HTR-8/SVneo (cell line): ENCODE results near the gene MRPL54.

ENCODE experiments used
- DNase-seq: peaks from one replicate; pipeline ENCODE4 v3.0.0; 2011; ENCODE audit warnings: low spot score, mixed read lengths; ENCODE audit not compliant: insufficient read length
- FAIRE-seq: peaks from 2 replicates; lab custom pipeline; 2011; peaks lifted over from hg19 to GRCh38; lab: Jason Lieb, UNC

Gene MRPL54

GRCh38 chr19:3767050-3767449, 4.6 kb downstream of the MRPL54 start:
- FAIRE-seq (no peak), DNase-seq (no peak)

- DNase-seq (no peak), FAIRE-seq (no peak)
Measured at GRCh38 chr19:3768015-3768747, 5.7 kb downstream of the MRPL54 start.

- DNase-seq (no peak), FAIRE-seq (no peak)
Measured at GRCh38 chr19:3768748-3769099, 6.2 kb downstream of the MRPL54 start.

GRCh38 chr19:3769494-3769893, 7.0 kb downstream of the MRPL54 start:
- DNase-seq (no peak), FAIRE-seq (no peak)

- DNase-seq (no peak), FAIRE-seq (no peak)
Measured at GRCh38 chr19:3770136-3770999, 7.9 kb downstream of the MRPL54 start.

GRCh38 chr19:3771000-3771905, 8.8 kb downstream of the MRPL54 start:
- FAIRE-seq (no peak), DNase-seq (no peak)

GRCh38 chr19:3771906-3772455, 9.5 kb downstream of the MRPL54 start, which contains the start of gene RAX2:
TSS of gene RAX2 (minus strand) at chr19:3772228. CDS start at chr19:3771742, 486 bp downstream.
- DNase-seq (no peak), FAIRE-seq (no peak)

GRCh38 chr19:3773814-3774515, 11.5 kb downstream of the MRPL54 start:
- no peak for FAIRE-seq
- no peak for DNase-seq

GRCh38 chr19:3774621-3775373, 12.3 kb downstream of the MRPL54 start:
- DNase-seq = no peak
- no peak for FAIRE-seq

- DNase-seq = no peak
- FAIRE-seq = no peak
Measured at GRCh38 chr19:3775374-3775711, 12.9 kb downstream of the MRPL54 start.

- no peak for FAIRE-seq
Measured at GRCh38 chr19:3775831-3776230, 13.3 kb downstream of the MRPL54 start.

GRCh38 chr19:3776479-3777040, 14.1 kb downstream of the MRPL54 start:
- no peak for DNase-seq
- FAIRE-seq = no peak

More at GRCh38 chr19:3775831-3776230, 13.3 kb downstream of the MRPL54 start:
- DNase-seq = no peak

- DNase-seq (no peak), FAIRE-seq (no peak)
Measured at GRCh38 chr19:3778104-3778867, 15.8 kb downstream of the MRPL54 start.

- no peak for DNase-seq
- FAIRE-seq = no peak
Measured at GRCh38 chr19:3778899-3779723, 16.6 kb downstream of the MRPL54 start.

- no peak for FAIRE-seq
- no peak for DNase-seq
Measured at GRCh38 chr19:3780786-3781304, 18.4 kb downstream of the MRPL54 start.

- DNase-seq (no peak), FAIRE-seq (no peak)
Measured at GRCh38 chr19:3781603-3782002, 19.1 kb downstream of the MRPL54 start.

- FAIRE-seq = no peak
- DNase-seq = no peak
Measured at GRCh38 chr19:3782330-3782729, 19.8 kb downstream of the MRPL54 start.
